ENCODE measurements around the gene DPYD. TPM values are rescaled to one million over a fixed set of nuclear protein-coding genes. Genes with fewer than 3 reads are reported as not detected.
"Not testable (repeated sequence)": the region's sequence is repeated elsewhere in the genome, so short reads cannot be mapped to it uniquely, and the experiment has no call there.

Gene DPYD
- total RNA-seq, 1 experiment from 2014 or later = 51.8 TPM

- no peak for DNase-seq (ENCODE audit: low read depth)
Measured at GRCh38 chr1:97372531-97372930, 548.3 kb downstream of the DPYD start.

GRCh38 chr1:97368296-97368695, 552.5 kb downstream of the DPYD start:
- DNase-seq (ENCODE audit: low read depth) = no peak

- DNase-seq (ENCODE audit: low read depth) = no peak
Measured at GRCh38 chr1:97366984-97367383, 553.9 kb downstream of the DPYD start.

GRCh38 chr1:97365026-97365425, 555.8 kb downstream of the DPYD start:
- peak; percentile 46 for DNase-seq (ENCODE audit: low read depth)

GRCh38 chr1:97364086-97364485, 556.7 kb downstream of the DPYD start:
- DNase-seq (ENCODE audit: low read depth) = peak; percentile 75

GRCh38 chr1:97356309-97356708, 564.5 kb downstream of the DPYD start:
- DNase-seq (ENCODE audit: low read depth) = no peak

- DNase-seq (ENCODE audit: low read depth) = no peak
Measured at GRCh38 chr1:97352936-97353382, 567.9 kb downstream of the DPYD start.

- DNase-seq (ENCODE audit: low read depth) = no peak
Measured at GRCh38 chr1:97351846-97352245, 569.0 kb downstream of the DPYD start.

- DNase-seq (ENCODE audit: low read depth) = no peak
Measured at GRCh38 chr1:97350662-97351061, 570.2 kb downstream of the DPYD start.

- DNase-seq (ENCODE audit: low read depth) = no peak
Measured at GRCh38 chr1:97350241-97350640, 570.6 kb downstream of the DPYD start.

GRCh38 chr1:97349794-97350193, 571.0 kb downstream of the DPYD start:
- DNase-seq (ENCODE audit: low read depth) = not testable (repeated sequence)

- DNase-seq (ENCODE audit: low read depth) = no peak
Measured at GRCh38 chr1:97348599-97349265, 572.1 kb downstream of the DPYD start.

GRCh38 chr1:97340951-97341350, 579.9 kb downstream of the DPYD start:
- DNase-seq (ENCODE audit: low read depth) = peak; percentile 87

- no peak for DNase-seq (ENCODE audit: low read depth)
Measured at GRCh38 chr1:97338347-97338746, 582.5 kb downstream of the DPYD start.

GRCh38 chr1:97337250-97338030, 583.4 kb downstream of the DPYD start:
- DNase-seq (ENCODE audit: low read depth) = peak; percentile 59

GRCh38 chr1:97334454-97334853, 586.4 kb downstream of the DPYD start:
- DNase-seq (ENCODE audit: low read depth) = peak; percentile 90

GRCh38 chr1:97332716-97333115, 588.1 kb downstream of the DPYD start:
- peak; percentile 50 for DNase-seq (ENCODE audit: low read depth)

- DNase-seq (ENCODE audit: low read depth) = no peak
Measured at GRCh38 chr1:97331165-97331564, 589.7 kb downstream of the DPYD start.

- no peak for DNase-seq (ENCODE audit: low read depth)
Measured at GRCh38 chr1:97314685-97315084, 606.1 kb downstream of the DPYD start.

- peak; percentile 27 for DNase-seq (ENCODE audit: low read depth)
Measured at GRCh38 chr1:97308131-97308530, 612.7 kb downstream of the DPYD start.

GRCh38 chr1:97307568-97307967, 613.3 kb downstream of the DPYD start:
- DNase-seq (ENCODE audit: low read depth) = no peak

GRCh38 chr1:97307151-97307550, 613.7 kb downstream of the DPYD start:
- no peak for DNase-seq (ENCODE audit: low read depth)

GRCh38 chr1:97306504-97306903, 614.3 kb downstream of the DPYD start:
- no peak for DNase-seq (ENCODE audit: low read depth)
